Measurements from ENCODE around the gene RASD1. TPM values are rescaled to one million over a fixed set of nuclear protein-coding genes. Genes with fewer than 3 reads are reported as not detected.

Gene RASD1
- total and polyA plus RNA-seq, 8 donors = 4.9 to 129 (median 14.7) TPM

DNA sequence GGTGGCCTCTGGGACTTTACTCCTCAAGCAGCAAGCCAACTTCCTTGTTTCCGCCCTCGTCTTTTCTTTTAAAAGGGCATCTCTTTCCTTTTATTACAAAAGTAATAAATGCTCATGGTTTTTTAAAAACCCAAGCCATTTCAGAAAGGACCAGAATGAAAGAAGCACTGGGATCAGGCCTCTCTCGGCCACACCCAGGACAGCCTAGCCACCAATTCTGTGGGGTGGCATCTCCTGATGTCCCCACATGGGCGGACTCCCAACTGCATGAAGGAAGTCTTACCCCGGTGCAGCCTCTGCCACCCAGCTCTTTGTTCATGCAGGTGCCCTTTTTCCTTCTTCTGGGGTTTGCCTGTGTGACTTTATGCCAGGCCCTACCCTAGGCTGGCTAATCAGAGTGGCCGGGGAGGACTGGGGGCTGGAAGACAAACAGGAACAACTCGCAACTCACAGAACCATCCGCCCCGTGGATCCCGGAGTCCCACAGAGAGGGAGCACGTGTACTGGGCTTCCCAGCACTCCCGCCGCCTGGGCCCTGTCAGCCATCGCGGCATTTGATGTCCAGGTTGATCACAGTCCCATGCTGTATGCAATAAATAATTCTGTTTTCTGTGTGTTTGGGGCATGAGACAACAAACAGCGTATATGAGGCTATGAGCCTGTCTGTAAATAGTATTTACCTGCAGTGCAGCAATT lies 2.6 kb upstream of the RASD1 start:
- ATAC-seq (no peak), FAIRE-seq (no peak), DNase-seq (peak in 2 of 6 donors; percentile 15 to 50)
- H3K27me3 ChIP-seq = no peaks in the 10 kb centered on the region
- WGBS, 2 donors = 89 to 91% methylated on average over 16 of the region's 16 CpGs
- no peaks in the 10 kb centered on the region for H3K36me3 ChIP-seq
- H3K27ac ChIP-seq = no peak overlapping the region
- intact Hi-C loops (cut with DNase I) = loop anchor here in 2 of 3 donors (5.0 to 10.0 kb wide), 4 partner anchors 64 to 146 kb away; no protein-coding TSS in a partner anchor
- no peak for TF ChIP-seq CTCF (IDR thresholded peaks at IDR 0.05)
- H3K4me3 ChIP-seq = no peak overlapping the region
- peaks cover 9 to 11% (median 9%) of the 10 kb centered on the region in 3 donors for H3K4me1 ChIP-seq
- H3K9me3 ChIP-seq = no peaks in the 10 kb centered on the region

- ATAC-seq (no peak), DNase-seq (peak in 2 of 6 donors; percentile 32 to 49), FAIRE-seq (no peak)
- Histone ChIP-seq H3K9me3 (no peaks in the 10 kb centered on the region), H3K4me1 (peaks cover 9 to 11% (median 9%) of the 10 kb centered on the region in 3 donors), H3K27me3 (no peaks in the 10 kb centered on the region), H3K36me3 (no peaks in the 10 kb centered on the region), H3K4me3 (no peak overlapping the region), H3K27ac (no peak overlapping the region)
- intact Hi-C loops (cut with DNase I) = loop anchor here in 2 of 3 donors (5.0 to 10.0 kb wide), 4 partner anchors 64 to 147 kb away; no protein-coding TSS in a partner anchor
- 89 to 92% methylated on average over 10 of the region's 10 CpGs for WGBS, 2 donors
- no peak for TF ChIP-seq CTCF (IDR thresholded peaks at IDR 0.05)
Observed at GRCh38 chr17:17497845-17498520, 1.8 kb upstream of the RASD1 start.

DNA sequence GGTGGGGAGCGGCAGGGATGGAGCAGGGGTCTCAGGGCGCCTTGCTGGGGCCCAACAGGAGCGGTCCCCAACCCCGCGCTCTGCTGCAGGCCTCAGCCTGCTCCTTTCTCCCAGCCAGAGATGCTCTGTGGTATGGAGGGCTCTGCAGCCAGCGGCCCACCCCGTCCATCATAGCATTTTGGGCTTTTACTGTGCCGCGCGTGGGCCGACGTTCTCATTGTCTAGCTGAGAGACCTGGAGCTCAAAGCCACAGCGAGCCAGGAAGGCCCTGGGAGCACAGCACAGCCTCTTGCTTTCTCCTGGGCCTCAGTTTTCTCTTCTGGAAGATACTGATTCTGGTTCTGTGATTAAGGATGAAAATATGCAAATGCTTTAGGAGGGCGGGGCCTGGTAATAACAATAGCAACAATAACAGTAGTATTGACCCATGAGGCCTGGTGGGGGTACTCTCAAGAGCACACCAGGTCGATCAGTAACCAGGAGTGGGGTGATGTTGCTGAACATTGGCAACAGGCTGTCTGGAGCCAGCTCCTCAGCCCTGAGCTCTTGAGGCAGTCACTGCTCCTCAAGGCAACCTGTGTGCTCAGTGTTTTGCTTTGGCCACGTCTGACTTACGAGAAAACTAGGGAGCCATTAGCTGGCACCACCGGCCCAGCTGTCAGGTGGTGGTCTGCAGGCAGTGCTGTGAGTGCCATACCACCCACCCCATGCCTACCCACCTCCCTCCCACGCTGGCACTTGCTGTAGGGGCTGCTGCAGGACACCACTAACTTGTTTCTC lies 1.1 kb upstream of the RASD1 start:
- Histone ChIP-seq H3K36me3 (no peaks in the 10 kb centered on the region), H3K4me1 (peaks cover 9 to 11% (median 9%) of the 10 kb centered on the region in 3 donors), H3K27ac (peak overlapping the region in 2 of 4 donors; percentile 62 to 63), H3K27me3 (no peaks in the 10 kb centered on the region), H3K9me3 (no peaks in the 10 kb centered on the region), H3K4me3 (peak overlapping the region in 3 of 4 donors; percentile 47 to 61 (median 52))
- ATAC-seq (no peak), DNase-seq (peak in 1 of 6 donors; percentile 20), FAIRE-seq (no peak)
- intact Hi-C loops (cut with DNase I) = loop anchor here in 2 of 3 donors (5.0 to 10.0 kb wide), 4 partner anchors 65 to 148 kb away; no protein-coding TSS in a partner anchor
- no peak for TF ChIP-seq CTCF (IDR thresholded peaks at IDR 0.05)
- WGBS, 2 donors = 33% methylated on average over 19 of the region's 19 CpGs

DNA sequence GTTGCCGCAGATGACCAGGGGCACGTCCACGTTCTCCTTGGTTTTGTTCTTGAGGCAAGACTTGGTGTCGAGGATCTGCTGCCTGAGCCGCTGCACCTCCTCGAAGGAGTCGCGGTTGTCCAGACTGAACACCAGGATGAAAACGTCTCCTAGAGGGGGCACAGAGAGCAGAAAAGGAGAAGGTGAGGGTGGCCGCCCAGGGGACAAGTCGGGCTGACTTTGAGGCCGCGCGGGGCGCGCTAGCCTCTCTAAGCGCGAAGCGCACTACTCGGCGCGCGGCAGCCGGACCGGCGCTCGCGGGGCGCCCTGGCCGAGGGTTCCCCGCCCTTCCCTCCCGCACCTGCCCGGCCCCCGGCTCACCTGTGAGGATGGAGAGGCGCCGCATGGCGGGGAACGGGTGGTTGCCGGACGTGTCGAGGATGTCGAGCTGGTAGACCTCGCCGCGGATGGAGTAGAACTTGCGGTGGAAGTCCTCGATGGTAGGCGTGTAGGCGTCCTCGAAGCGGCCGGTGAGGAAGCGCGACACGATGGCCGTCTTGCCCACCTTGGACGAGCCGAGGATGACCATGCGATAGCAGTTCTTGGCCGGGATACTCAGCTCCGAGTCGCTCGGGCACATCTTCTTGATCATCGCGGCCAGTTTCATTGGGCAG lies 533 bp downstream of the RASD1 start:
- intact Hi-C loops (cut with DNase I) = loop anchor here in 2 of 3 donors (5.0 to 10.0 kb wide), 4 partner anchors 67 to 149 kb away; no protein-coding TSS in a partner anchor
- 1 to 3% methylated on average over 53 to 65 of the region's 65 CpGs for WGBS, 2 donors
- TF ChIP-seq CTCF (IDR thresholded peaks at IDR 0.05) = no peak
- H3K9me3 ChIP-seq = no peaks in the 10 kb centered on the region
- peak; percentile 6 to 14 (median 10) for ATAC-seq
- DNase-seq = peak; percentile 32 to 87 (median 46)
- H3K36me3 ChIP-seq = peaks cover 0 to 14% (median 0%) of the 10 kb centered on the region in 3 donors
- peak overlapping the region; percentile 5 to 63 (median 56) for H3K27ac ChIP-seq
- peak overlapping the region; percentile 40 to 61 (median 50) for H3K4me3 ChIP-seq
- peaks cover 9 to 11% (median 9%) of the 10 kb centered on the region in 3 donors for H3K4me1 ChIP-seq
- H3K27me3 ChIP-seq = no peaks in the 10 kb centered on the region
- FAIRE-seq = no peak
